Stomach (tissue), 4 donors: ENCODE data around the gene TBC1D9B.

Experiments
- CTCF ChIP-seq, 7 experiments: fragments of 450-650 bp in 4 of 7; fragments of 200-600 bp in 3 of 7; sonication (generic) in 3 of 7; IDR thresholded peaks; one replicate each; pipeline ENCODE4 v1.5.1; 2016 to 2019; ENCODE audit warnings: antibody characterized with exemption in 7 of 7, control low read depth in 2 of 7, mild to moderate bottlenecking in 1 of 7
- POLR2A ChIP-seq, 4 donors: fragments of 450-650 bp; IDR thresholded peaks; one replicate each; pipeline ENCODE4 v1.6.1; 2016; ENCODE audit warnings: antibody characterized with exemption in 4 of 4, control low read depth in 2 of 4, mild to moderate bottlenecking in 1 of 4, moderate library complexity in 1 of 4
- POLR2AphosphoS5 ChIP-seq, 3 donors: sonication (generic); formaldehyde crosslinking; IDR thresholded peaks; one replicate each; pipeline ENCODE4 v1.6.1; 2016; ENCODE audit warnings: antibody characterized with exemption in 3 of 3

DNA sequence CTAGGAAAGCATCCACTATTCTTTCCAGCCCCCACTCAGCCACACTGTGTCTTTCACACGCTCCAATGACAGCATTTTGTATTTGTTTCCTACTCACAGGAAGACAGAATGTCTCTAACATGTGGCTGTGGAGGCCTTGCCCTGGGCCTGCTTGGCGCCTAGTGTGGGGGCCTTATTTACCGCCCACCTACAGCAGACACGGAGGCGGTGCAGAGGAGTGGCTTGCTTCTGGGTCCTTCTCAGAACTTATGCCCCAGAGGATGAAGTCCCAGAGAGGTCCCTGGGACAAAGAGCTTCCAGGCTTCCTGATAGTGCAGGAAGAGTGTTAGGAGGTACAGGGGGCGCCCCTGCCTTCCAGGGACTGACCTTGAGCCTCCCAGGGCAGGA is 40.6 kb downstream of the TBC1D9B start:
- TF ChIP-seq POLR2A (IDR thresholded peaks at IDR 0.05) (no peak), CTCF (IDR thresholded peaks at IDR 0.05) (no peak), POLR2AphosphoS5 (IDR thresholded peaks at IDR 0.05) (no peak)
